Body of pancreas (tissue), 4 donors: ENCODE measurements around the gene TACC2. TPM values are rescaled to one million over a fixed set of nuclear protein-coding genes. Genes with fewer than 3 reads are reported as not detected.
A peak's percentile ranks its signal among the peaks of the same experiment; 100 is the strongest.

Source experiments
- ATAC-seq: fragments of 150-250 bp; one replicate; pipeline ENCODE4 v1.9.1; 2016
- DNase-seq, 4 donors: peaks; one replicate each; pipeline ENCODE4 v3.0.0-alpha.2; 2019
- H3K27ac ChIP-seq, 4 donors: fragments of 200-600 bp; sonication (generic); 1 replicate in 3 of 4; 2 replicates in 1 of 4; pipeline versions ENCODE4 v1.5.1 to v1.6.1; 2016 to 2019; ENCODE audit warnings: mild to moderate bottlenecking in 1 of 4, mixed read lengths in 1 of 4, moderate library complexity in 1 of 4
- H3K27me3 ChIP-seq, 2 donors: fragments of 200-600 bp; sonication (generic); one replicate each; pipeline ENCODE4 v1.6.0; 2016; ENCODE audit warnings: mild to moderate bottlenecking in 1 of 2
- H3K36me3 ChIP-seq, 2 donors: fragments of 200-600 bp; sonication (generic); replicated peaks in 1 of 2; 2 replicates each; pipeline ENCODE4 v1.5.1; 2016; ENCODE audit warnings: low read depth in 2 of 2; ENCODE audit not compliant: insufficient read depth in 1 of 2
- H3K4me1 ChIP-seq: fragments of 200-600 bp; sonication (generic); one replicate; pipeline ENCODE4 v1.6.0; 2016
- H3K4me3 ChIP-seq, 2 donors: fragments of 200-600 bp; sonication (generic); 1 replicate in 1 of 2; 2 replicates in 1 of 2; pipeline ENCODE4 v1.5.1; 2016 to 2019
- H3K9me3 ChIP-seq, 3 donors: fragments of 200-600 bp; sonication (generic); 1 replicate in 2 of 3; 2 replicates in 1 of 3; pipeline ENCODE4 v1.5.1; 2016
- CTCF ChIP-seq, 7 experiments: fragments of 450-650 bp in 4 of 7; fragments of 200-600 bp in 3 of 7; sonication (generic) in 3 of 7; IDR thresholded peaks; one replicate each; pipeline ENCODE4 v1.5.1; 2016 to 2019; ENCODE audit warnings: antibody characterized with exemption in 7 of 7
- POLR2A ChIP-seq, 3 donors: fragments of 450-650 bp; IDR thresholded peaks; one replicate each; pipeline ENCODE4 v1.6.1; 2016; ENCODE audit warnings: antibody characterized with exemption in 3 of 3, mild to moderate bottlenecking in 2 of 3
- WGBS, 2 donors: methylation state at CpG; one replicate each; pipeline ENCODE4 v1.1.5; 2017; 5-methylcytosine and 5-hydroxymethylcytosine counted together
- intact Hi-C: fragments of 100-400 bp; cut with DNase I; formaldehyde crosslinking; loops from one replicate; pipeline ENCODE4 v1.15.1; 2023
- total RNA-seq, 2 donors: library from RNA; depleted of rRNA; stranded (reverse); fragments of >200 nt; gene quantifications; one replicate each; pipeline ENCODE4 v1.1.0, GENCODE V29; 2016

Gene TACC2
- total RNA-seq, 2 donors from 2014 or later = 29.0 to 38.7 TPM

GRCh38 chr10:122159141-122159970 lies 170.4 kb downstream of the TACC2 start:
- 57 to 67% methylated on average over 10 to 17 of the region's 17 CpGs for WGBS, 2 donors
- Histone ChIP-seq H3K9me3 (no peaks in the 10 kb centered on the region), H3K4me3 (no peak overlapping the region), H3K36me3 (no peaks in the 10 kb centered on the region), H3K27ac (no peak overlapping the region), H3K27me3 (no peaks in the 10 kb centered on the region), H3K4me1 (peaks cover 4% of the 10 kb centered on the region)
- ATAC-seq (no peak), DNase-seq (no peak)
- intact Hi-C loops = no loop called here
- TF ChIP-seq POLR2A (IDR thresholded peaks at IDR 0.05) (no peak), CTCF (IDR thresholded peaks at IDR 0.05) (no peak)

- no peak for DNase-seq
- no peak overlapping the region for H3K4me3 ChIP-seq
- intact Hi-C loops = no loop called here
- no peaks in the 10 kb centered on the region for H3K9me3 ChIP-seq
- 85 to 86% methylated on average over 8 of the region's 8 CpGs for WGBS, 2 donors
- no peak for ATAC-seq
- no peak overlapping the region for H3K27ac ChIP-seq
- TF ChIP-seq CTCF (IDR thresholded peaks at IDR 0.05) = no peak
- TF ChIP-seq POLR2A (IDR thresholded peaks at IDR 0.05) = no peak
- H3K4me1 ChIP-seq = peaks cover 21% of the 10 kb centered on the region
- no peaks in the 10 kb centered on the region for H3K27me3 ChIP-seq
- no peaks in the 10 kb centered on the region for H3K36me3 ChIP-seq
Observed at GRCh38 chr10:122161795-122162194, 172.8 kb downstream of the TACC2 start.

GRCh38 chr10:122162671-122163173 lies 173.8 kb downstream of the TACC2 start:
- intact Hi-C loops = no loop called here
- TF ChIP-seq CTCF (IDR thresholded peaks at IDR 0.05) (no peak), POLR2A (IDR thresholded peaks at IDR 0.05) (no peak)
- no peak for ATAC-seq
- DNase-seq = no peak
- Histone ChIP-seq H3K36me3 (no peaks in the 10 kb centered on the region), H3K4me3 (no peak overlapping the region), H3K27ac (no peak overlapping the region), H3K4me1 (peaks cover 21% of the 10 kb centered on the region), H3K9me3 (no peaks in the 10 kb centered on the region), H3K27me3 (no peaks in the 10 kb centered on the region)
- WGBS, 2 donors = 79 to 100% methylated on average over 1 to 16 of the region's 16 CpGs

GRCh38 chr10:122163174-122164022 lies 174.4 kb downstream of the TACC2 start:
- peak; percentile 22 for ATAC-seq
- intact Hi-C loops = no loop called here
- no peaks in the 10 kb centered on the region for H3K36me3 ChIP-seq
- peaks cover 21% of the 10 kb centered on the region for H3K4me1 ChIP-seq
- DNase-seq = no peak
- no peak overlapping the region for H3K4me3 ChIP-seq
- TF ChIP-seq CTCF (IDR thresholded peaks at IDR 0.05) (no peak), POLR2A (IDR thresholded peaks at IDR 0.05) (no peak)
- WGBS, 2 donors = 56 to 84% methylated on average over 29 to 53 of the region's 89 CpGs
- no peaks in the 10 kb centered on the region for H3K9me3 ChIP-seq
- no peaks in the 10 kb centered on the region for H3K27me3 ChIP-seq
- no peak overlapping the region for H3K27ac ChIP-seq
